Right ventricle myocardium superior (tissue), 1 donor: Measurements from ENCODE around the gene TM9SF4. TPM values are rescaled to one million over a fixed set of nuclear protein-coding genes. Genes with fewer than 3 reads are reported as not detected.
"Not testable (repeated sequence)": the region's sequence is repeated elsewhere in the genome, so short reads cannot be mapped to it uniquely, and the experiment has no call there.

Experiments
- ATAC-seq: fragments of 200-7000 bp; cut with Tn5 transposase; one replicate; pipeline ENCODE4 v1.9.1; 2020; ENCODE audit warnings: mild to moderate bottlenecking; ENCODE audit not compliant: poor library complexity
- DNase-seq: peaks from one replicate; pipeline ENCODE4 v3.0.0-alpha.2; 2020
- intact Hi-C: fragments of 100-400 bp; cut with DNase I; formaldehyde crosslinking; loops from one replicate; pipeline ENCODE4 v1.11.2; 2022
- total RNA-seq: library from RNA; stranded (reverse); fragmentation: NEBNext Ultra II Directional; extraction: Animal tissue kit (Norgen Biotek cat#: 25700); gene quantifications from one replicate; pipeline ENCODE4 v1.2.1, GENCODE V29; 2021
- donor health status: DM: no; HTN: yes; CAD: no; lungs with severe emphysema.

The TM9SF4 gene
- total RNA-seq, 1 donor from 2014 or later: 23.0 TPM

DNA sequence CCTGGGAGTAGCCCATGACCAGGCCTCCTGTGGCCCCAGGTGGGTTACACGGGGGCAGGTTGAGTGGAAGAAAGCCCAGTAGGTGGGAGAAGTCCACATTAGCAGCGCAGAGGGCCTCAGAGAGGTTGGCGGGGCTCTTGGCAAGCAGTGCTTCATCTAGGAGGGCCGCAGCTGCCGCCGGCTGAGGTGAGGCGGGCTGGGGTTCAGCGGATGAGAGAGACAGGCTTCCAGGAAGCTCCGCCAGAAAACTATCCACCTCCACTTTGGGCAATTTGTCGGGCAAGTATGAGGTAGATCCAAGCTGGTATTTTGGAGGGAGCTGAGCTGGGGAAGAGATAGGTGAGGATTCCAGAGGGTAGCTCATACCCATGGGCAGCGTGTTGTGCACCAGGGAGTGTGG lies 87.1 kb downstream of the TM9SF4 start:
- intact Hi-C loops, DNase-seq, ATAC-seq: not testable (repeated sequence)

DNA sequence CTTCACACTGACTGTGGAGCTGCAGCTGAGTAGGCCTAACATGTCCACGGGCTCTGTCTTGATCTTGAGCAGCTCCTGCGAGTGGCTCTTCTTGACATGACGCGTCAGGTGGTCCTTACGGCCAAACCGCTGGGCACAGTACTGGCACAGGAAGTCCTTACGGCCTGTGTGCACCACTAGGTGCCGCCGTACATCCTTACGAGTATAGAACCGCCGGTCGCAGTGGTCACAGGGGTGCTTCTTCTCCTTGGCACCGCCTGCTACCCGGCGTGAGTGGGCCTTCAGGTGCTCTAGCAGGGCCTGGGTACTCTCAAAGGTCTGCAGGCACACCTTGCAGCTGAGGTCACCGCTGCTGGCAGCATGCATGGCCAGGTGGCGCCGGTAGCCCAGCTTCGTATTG lies 87.6 kb downstream of the TM9SF4 start:
- intact Hi-C loops, ATAC-seq, DNase-seq: not testable (repeated sequence)

DNA sequence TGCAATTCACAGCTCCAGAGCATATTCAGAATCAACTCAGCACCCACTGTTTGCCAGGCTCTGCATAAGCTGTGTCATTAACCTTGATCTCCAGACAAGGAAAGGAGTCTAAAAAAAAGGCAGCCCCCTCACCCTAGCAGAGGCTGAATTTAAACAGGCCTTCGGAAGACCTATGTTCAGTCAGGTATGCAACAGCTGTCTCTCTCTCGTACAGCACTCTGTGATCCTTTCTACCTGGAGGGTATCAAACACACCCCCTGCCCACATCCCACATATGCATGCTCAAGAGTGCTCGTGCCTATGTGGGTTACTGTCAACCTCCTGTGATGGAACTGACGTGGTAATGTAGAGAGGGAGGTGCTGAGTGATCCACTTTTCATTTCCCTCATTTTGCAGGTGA lies 89.5 kb downstream of the TM9SF4 start:
- DNase-seq (no peak), ATAC-seq (no peak)
- intact Hi-C loops: no loop called here

DNA sequence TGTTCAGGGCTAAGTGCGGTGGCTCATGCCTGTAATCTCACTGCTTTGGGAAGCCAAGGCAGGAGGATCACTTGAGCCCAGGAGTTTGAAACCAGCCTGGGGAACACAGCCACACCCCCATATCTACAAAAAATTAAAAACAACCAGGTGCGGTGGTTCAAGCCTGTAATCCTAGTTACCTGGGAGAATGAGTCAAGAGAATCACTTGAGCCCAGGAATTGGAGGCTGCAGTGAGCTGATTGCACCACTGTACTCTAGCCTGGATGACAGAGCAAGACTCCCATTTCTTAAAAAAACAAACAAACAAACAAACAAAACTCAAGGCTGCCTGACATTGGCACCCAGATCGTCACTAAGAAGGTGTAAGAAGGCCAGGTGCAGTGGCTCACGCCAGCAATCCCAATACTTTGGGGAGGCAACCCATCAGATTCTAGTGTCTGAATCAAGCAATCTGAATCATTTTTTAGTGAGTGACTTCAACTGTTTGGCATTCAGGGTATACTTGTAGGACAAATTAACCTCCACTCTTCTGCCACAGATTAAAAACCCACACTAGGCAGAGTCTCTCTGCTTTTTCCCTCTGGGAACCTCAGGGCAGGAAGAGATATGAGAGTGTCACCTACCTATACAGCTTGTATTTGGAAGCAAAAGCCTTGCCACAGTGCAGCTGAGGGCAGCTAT lies 91.9 kb downstream of the TM9SF4 start:
- DNase-seq: no peak
- ATAC-seq: no peak
- intact Hi-C loops: loop anchor here (10.0 kb wide), 1 partner anchor 83 kb away; no protein-coding TSS in a partner anchor

DNA sequence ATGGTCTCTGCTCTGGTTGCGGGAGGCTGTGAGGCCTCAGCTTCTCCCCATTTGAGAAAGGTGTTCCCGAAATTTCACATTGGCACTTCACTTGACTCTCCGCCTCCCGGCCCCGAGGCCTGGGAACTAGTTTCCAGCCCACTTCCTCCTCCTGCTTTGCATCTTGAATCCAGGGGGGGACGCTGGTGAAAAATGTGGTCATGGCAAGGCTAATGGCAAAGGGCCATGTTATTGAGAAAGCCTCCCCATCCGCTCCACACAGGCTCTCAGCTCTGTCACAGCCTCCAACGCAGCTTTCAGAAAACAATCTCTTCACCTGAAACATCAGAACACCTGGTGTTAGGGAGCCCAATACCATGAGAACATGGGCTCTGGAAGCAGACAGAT lies 92.5 kb downstream of the TM9SF4 start:
- intact Hi-C loops: loop anchor here (10.0 kb wide), 1 partner anchor 83 kb away; no protein-coding TSS in a partner anchor
- DNase-seq: no peak
- ATAC-seq: no peak

DNA sequence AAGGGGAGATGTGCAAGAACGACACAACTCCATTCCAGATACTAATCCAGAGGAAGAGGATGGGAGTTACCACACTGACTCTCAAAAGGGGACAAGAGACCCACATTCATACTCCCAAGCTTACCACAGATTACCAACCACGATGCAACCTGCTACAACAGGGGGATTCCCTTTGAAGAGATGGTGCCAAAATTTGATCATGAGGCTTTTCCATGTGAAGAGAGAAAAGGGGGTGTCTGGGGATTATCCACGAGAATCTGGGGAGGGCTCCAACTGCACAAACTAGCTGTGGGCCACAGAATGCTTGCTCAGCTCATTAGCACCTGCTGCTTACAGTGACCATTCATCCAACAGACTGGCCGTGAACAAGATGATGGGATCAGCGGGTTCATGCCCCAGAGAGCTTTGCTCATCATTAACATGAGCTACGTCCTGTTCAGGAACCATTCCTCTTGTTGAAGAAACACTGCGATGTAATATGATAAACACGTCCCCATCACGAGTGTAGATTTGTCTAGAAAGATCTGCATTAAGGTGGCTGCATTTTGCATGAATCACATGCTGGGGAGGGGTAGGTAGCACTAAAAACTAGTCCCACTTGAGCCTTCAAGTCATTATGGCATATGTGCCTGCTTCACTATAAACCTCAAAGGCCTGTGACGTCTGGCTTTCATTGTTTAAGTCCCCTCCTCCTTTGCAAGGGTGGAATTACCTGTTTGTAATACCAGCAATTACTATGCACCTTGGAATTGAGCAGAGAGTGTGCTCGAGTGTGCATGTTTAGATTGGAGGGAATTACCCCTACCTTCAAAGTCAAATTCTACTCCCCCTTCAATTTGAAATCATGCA lies 94.1 kb downstream of the TM9SF4 start:
- ATAC-seq (no peak), DNase-seq (no peak)
- intact Hi-C loops: loop anchor here (10.0 kb wide), 1 partner anchor 81 kb away; no protein-coding TSS in a partner anchor

DNA sequence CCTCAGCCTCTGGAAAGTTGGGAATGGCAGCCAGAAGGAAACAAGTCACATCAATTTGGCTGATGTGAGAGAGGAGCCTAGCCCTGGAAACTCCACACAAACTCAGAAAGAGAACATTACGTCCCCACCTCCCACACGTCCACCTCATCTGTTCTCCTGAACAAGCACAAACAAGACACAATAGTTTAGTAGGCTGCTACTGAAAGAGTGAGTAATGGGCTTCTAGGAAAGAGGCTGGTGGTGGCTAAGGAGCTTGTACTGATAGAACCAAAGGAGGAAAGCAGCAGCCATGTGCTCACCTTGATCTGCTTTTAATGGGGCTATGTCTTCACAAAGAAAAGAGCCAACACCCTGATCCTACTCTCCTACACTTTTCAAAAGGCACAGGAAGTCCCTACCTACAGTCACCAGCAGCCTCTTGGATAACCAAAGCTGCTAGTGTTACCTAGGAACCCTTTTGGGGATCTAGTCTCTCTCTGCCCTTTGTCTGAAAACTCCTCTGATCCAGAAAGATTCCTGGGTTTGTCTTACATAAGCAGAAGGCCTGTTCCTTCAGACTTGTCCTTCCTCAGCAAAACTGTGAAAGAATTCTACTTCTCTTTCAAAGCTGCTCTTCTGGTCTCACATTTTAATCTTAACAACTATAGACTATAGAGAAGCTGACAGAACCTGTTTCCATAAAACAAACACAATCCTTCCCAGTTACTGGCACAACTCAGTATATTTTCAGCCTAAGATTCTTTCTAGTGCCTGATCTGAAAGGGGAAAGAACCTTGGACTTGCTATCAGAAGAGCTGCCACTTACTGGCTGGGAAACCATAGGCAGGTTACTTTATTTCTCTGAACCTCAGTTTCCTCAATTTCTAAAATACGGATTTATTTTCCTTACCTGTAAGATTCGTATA lies 94.9 kb downstream of the TM9SF4 start:
- ATAC-seq: peak; percentile 13
- intact Hi-C loops: loop anchor here (10.0 kb wide), 1 partner anchor 80 kb away; no protein-coding TSS in a partner anchor

DNA sequence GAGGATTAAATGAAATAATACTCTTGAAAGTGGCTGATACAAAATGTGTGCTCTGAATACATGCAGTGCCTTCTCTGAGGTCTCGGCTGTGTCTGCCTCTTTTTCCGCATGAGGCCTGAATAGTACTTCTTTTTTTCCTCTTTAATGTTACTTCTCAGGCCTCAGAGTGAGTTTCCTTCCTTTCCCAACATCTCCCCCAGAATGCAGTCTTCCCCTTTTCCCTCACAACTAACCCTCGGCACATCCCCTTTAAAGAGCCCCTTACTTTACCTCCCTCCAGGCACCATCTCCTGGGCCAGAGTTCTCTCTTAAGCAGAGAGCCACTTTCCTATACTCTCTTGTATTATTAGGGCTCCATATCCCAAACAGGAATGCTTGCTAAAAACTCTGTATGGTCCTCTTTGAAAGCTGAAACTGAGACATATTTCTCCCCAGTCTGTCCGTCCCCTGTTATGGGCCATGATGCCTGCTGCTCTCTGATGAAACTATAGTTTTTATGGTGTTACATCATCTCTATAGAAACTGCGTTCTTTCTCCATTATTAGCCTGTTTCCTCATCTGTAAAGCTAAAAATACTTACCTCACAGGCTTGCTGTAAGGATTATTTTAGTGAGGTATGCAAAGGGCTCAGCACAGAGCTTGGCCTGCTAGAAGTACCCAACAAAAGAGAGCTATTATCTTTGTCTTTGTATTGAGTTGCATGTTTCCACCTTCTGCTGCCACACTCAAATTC lies 95.8 kb downstream of the TM9SF4 start:
- intact Hi-C loops: loop anchor here (10.0 kb wide), 1 partner anchor 80 kb away; no protein-coding TSS in a partner anchor
- no peak for DNase-seq
- ATAC-seq: peak; percentile 22

More for the DNA sequence above, 94.9 kb downstream of the TM9SF4 start:
- DNase-seq: no peak

DNA sequence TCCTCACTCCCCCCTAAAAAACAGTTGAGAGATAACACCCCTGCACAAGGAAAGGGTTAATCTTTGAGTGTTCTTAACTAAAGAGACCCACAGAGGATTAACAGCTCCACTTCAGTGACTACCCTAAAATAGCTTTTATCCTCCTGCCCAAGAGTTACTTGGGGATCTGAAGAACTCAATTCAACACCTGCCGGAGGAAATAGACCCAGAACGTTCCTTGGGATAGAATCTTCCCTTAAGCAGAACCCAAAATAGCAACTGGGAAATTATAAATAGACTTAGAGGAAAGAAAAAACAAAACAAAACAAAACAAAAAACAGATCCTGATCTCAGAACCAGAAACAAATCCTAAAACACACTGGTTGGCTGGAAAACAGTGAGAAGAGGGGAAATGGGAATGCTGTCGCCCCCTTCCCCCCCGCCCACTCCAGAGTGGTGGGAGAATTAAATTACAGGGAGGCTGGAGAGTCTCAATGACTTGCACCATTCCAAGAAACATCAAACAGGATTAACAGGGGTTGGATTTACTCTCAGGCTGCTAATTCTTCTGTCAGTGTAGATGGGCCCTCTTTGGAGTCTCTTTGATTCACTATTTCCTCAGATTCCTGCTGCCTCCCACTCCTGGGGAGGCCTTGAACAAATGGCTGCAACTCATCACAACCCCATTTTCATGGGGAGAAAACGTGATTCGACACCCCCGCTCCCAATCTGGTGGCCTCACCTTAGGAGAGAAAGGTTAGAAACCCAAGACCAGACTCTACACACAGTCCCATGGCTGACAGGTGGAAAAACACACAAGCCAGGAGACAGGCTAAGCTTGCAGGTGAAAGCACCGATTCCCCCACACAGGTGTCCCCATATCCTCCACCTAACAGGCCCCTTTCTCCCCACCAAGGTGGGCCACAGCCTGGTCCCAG lies 96.6 kb downstream of the TM9SF4 start:
- DNase-seq: no peak
- intact Hi-C loops: loop anchor here (10.0 kb wide), 1 partner anchor 79 kb away; no protein-coding TSS in a partner anchor
- ATAC-seq: no peak

DNA sequence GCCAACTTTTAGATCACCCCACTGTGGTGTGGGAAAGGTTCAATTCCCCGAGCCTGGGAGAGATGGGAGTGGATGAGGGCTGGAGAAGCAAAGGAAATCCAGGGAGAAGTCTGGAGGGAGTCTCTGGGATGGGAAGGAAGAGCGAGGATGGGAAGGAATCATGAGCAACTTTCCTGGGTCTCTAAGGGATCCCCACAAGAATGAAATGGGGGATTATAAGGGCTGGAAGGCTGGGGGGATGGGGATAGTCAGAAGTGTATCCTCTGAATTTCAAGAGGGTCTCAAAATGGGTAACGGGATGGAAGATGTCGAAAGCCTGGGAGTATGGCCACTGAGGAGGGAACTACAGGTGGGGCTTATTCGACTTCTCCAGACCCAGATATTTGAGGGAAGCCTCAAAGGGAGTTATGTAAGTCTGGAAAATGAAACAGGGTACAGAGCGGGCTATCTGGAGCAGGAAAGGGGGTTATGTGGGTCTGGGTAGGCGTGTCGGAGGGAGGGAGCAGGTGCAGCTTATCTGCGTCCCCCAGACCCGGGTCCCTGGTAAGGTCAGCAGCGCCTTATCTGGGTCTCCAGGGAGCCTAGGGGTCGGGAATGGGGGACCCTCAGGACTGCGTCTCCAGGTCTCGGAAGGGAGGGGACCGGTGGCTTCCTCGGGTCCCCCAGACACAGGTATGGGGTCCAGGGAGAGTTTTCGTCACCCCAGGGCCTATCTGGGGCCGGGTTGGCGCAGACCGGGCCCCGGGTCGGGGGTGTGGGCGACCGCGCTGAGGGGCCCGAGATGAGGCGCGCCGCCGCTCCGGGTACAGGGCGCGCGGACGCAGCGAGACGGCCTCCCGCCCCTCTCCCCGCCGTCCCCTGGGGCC lies 97.5 kb downstream of the TM9SF4 start:
- ATAC-seq (no peak), DNase-seq (no peak)
- intact Hi-C loops: loop anchor here (10.0 kb wide), 1 partner anchor 78 kb away; no protein-coding TSS in a partner anchor

DNA sequence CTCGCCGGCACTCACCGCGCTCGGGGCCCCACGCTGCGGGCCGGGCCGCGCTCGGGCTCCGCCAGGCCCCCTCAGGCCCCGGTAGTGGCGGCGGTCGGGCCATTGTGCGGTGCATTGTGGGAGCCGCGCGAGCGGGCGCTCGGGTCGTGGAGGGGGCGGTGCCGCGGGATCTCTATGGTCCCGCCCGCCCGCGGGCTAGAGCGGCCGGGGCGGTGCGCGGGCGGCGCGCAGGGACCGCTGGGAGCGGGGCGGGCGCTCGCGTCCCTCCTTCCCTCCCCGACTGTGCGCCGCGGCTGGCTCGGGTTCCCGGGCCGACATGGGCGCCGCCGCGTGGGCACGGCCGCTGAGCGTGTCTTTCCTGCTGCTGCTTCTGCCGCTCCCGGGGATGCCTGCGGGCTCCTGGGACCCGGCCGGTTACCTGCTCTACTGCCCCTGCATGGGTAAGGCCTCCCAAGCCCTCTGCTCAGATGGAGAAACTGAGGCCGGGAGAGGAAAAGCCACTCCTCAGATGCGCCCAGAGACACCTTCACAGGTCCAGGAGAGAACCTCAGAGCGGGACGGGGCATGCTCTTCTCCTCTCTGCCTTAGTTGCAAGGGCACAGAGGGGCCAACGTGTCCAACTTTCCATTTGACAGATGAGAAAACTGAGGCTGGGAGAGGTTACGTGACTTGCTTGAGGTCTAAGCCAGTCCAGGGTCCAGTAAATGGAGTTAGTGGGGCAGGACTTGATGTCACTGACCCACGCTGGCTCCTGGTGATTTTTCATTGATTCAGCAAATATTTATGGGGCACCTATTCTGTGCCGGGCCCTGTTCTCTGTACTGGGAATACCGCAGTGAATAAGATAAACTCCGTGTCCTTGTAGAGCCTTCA lies 98.3 kb downstream of the TM9SF4 start, which contains the start of the genes PLAGL2 and POFUT1:
TSS of gene PLAGL2 (minus strand) at position 118 of the 873 bp plus-strand sequence. CDS start 5,565 bp downstream, outside the sequence.
TSS of gene POFUT1 (plus strand) at position 255 of the 873 bp plus-strand sequence. CDS start at position 317, 62 bp downstream.
- DNase-seq (peak; percentile 94), ATAC-seq (peak; percentile 95)
- intact Hi-C loops: loop anchor here (10.0 kb wide), 1 partner anchor 77 kb away; no protein-coding TSS in a partner anchor

DNA sequence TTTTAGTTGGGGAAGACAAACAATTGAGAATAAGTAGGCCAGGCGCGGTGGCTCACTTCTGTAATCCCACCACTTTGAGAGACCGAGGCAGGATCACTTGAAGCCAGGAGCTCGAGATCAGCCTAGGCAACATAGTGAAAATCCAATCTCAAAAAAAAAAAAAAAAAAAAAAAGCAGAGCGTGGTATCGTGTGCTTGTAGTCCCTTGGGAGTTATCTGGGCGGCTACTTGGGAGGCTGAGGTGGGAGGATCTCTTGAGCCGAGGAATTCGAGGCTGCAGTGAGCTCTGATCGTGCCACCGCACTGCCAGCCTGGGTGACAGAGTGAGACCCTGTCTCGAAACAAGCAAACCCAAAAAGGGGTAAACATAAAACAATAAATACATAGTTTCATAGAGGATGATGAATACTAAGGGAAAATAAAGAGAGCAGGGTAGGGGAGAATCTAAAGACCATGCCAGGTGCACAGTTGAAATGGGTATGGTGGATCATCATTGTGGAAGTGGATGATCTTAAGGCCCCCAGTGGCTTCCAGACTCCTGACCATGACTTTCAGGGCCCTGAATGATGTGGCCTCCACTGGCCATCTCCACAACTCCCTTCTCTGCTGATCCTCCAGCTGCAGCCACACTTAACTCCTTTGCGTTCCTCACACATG lies 99.1 kb downstream of the TM9SF4 start:
- ATAC-seq (no peak), DNase-seq (no peak)
- intact Hi-C loops: loop anchor here (10.0 kb wide), 1 partner anchor 76 kb away; no protein-coding TSS in a partner anchor

DNA sequence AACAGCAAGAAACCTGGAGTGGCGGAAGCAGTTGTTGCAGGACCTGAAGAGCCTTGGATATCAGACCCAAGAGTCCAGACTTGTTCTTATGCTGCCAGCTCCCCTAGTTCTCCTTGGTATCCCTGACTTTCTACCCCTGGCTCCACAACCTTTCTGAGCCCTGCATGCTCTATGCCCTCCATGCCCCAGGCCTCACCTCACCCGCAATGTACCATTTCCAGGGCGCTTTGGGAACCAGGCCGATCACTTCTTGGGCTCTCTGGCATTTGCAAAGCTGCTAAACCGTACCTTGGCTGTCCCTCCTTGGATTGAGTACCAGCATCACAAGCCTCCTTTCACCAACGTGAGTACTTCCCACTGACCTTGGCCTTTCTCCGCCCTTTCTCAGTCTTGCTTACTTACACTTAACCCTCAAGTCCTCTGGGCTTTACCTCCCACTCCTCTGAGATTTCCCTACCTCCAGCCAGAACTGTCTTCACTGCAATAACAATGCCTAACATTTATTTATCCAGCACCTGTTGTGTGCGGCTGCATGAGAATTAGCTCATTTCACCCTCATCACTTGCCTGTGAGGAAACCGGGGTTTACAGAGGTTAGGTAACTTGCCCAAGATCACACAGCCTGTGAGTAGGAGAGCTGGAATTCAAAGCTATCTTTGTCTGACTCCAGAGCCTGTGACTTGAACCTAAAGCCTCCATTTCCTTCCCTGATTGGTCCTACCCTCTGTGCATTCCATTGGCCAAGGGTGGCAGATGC lies 100.5 kb downstream of the TM9SF4 start:
- intact Hi-C loops: loop anchor here (10.0 kb wide), 1 partner anchor 75 kb away; no protein-coding TSS in a partner anchor
- DNase-seq (no peak), ATAC-seq (no peak)
